GM19324 (cell line): ENCODE measurements around the gene MAP4K4.

ENCODE experiments used
- ATAC-seq: cut with Tn5 transposase; IDR thresholded peaks from one replicate; pipeline ENCODE4 v1.9.1; 2021; ENCODE audit warnings: mild to moderate bottlenecking, moderate library complexity; ENCODE audit not compliant: unreplicated experiment, low FRiP score

MAP4K4 gene

GRCh38 chr2:101858910-101859309, 161.4 kb downstream of the MAP4K4 start:
- no peak for ATAC-seq

- ATAC-seq: no peak
Observed at GRCh38 chr2:101859604-101860003, 162.1 kb downstream of the MAP4K4 start.

- ATAC-seq: no peak
Observed at GRCh38 chr2:101860157-101860556, 162.7 kb downstream of the MAP4K4 start.

GRCh38 chr2:101860782-101861181, 163.3 kb downstream of the MAP4K4 start:
- no peak for ATAC-seq

GRCh38 chr2:101861382-101861781, 163.9 kb downstream of the MAP4K4 start:
- no peak for ATAC-seq

- no peak for ATAC-seq
Observed at GRCh38 chr2:101863534-101863933, 166.0 kb downstream of the MAP4K4 start.

GRCh38 chr2:101864426-101864825, 166.9 kb downstream of the MAP4K4 start:
- ATAC-seq: no peak

- ATAC-seq: no peak
Observed at GRCh38 chr2:101868525-101868924, 171.0 kb downstream of the MAP4K4 start.

- no peak for ATAC-seq
Observed at GRCh38 chr2:101869527-101869926, 172.0 kb downstream of the MAP4K4 start.

GRCh38 chr2:101870444-101870843, 172.9 kb downstream of the MAP4K4 start:
- ATAC-seq: no peak

- no peak for ATAC-seq
Observed at GRCh38 chr2:101871480-101871879, 174.0 kb downstream of the MAP4K4 start.

GRCh38 chr2:101872480-101872879, 175.0 kb downstream of the MAP4K4 start:
- ATAC-seq: no peak

- no peak for ATAC-seq
Observed at GRCh38 chr2:101873543-101873942, 176.0 kb downstream of the MAP4K4 start.

- no peak for ATAC-seq
Observed at GRCh38 chr2:101874069-101874468, 176.6 kb downstream of the MAP4K4 start.

- no peak for ATAC-seq
Observed at GRCh38 chr2:101879466-101879865, 182.0 kb downstream of the MAP4K4 start.

- no peak for ATAC-seq
Observed at GRCh38 chr2:101881131-101881530, 183.6 kb downstream of the MAP4K4 start.

- ATAC-seq: no peak
Observed at GRCh38 chr2:101882769-101883307, 185.3 kb downstream of the MAP4K4 start.

- no peak for ATAC-seq
Observed at GRCh38 chr2:101883860-101884259, 186.4 kb downstream of the MAP4K4 start.

GRCh38 chr2:101884423-101884822, 186.9 kb downstream of the MAP4K4 start:
- no peak for ATAC-seq

GRCh38 chr2:101887328-101887727, 189.8 kb downstream of the MAP4K4 start:
- ATAC-seq: no peak

GRCh38 chr2:101889460-101890098, 192.1 kb downstream of the MAP4K4 start:
- ATAC-seq: no peak

- no peak for ATAC-seq
Observed at GRCh38 chr2:101892377-101892776, 194.9 kb downstream of the MAP4K4 start.
